GM21381 (cell line): Measurements from ENCODE around the gene SPAG6.

ENCODE experiments used
- ATAC-seq: cut with Tn5 transposase; IDR thresholded peaks from one replicate; pipeline ENCODE4 v1.9.1; 2021; ENCODE audit warnings: mild to moderate bottlenecking, moderate library complexity; ENCODE audit not compliant: unreplicated experiment

Gene SPAG6

DNA sequence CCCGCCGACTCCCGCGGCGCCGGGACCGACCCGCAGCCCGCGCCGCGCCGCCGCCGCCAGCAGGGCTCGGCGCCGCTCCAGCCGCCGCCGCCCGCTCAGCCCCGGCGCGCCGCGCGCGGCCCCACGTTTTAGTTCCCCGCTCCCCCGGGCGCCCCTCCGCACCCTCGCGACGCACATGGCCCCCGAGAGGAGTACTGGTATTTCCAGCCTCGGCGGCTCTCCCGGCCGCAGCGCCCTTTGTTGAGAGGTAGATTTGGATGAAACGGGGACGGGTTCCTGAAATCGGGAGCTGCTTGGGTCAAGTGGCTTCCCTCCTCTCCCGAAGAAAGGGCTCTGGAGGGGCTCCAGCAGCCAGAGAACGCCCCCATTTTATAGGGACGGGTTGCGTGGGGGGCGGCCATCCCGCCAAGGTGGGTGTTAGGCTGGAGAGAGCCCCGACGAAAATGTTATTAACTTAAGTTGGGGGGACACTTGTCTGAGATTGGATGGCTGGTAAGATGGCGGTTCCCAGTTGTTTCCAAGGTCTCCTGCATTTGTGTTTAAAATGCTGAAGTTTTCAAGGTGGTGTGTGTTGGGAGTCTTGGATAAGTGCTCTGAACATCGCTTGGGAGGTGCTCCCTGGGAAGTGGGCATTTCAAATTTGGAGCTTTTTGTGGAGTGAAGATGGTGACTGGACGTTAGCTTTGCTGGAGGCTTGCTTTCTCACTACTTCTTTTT, 23.2 kb upstream of the SPAG6 start:
- no peak for ATAC-seq

DNA sequence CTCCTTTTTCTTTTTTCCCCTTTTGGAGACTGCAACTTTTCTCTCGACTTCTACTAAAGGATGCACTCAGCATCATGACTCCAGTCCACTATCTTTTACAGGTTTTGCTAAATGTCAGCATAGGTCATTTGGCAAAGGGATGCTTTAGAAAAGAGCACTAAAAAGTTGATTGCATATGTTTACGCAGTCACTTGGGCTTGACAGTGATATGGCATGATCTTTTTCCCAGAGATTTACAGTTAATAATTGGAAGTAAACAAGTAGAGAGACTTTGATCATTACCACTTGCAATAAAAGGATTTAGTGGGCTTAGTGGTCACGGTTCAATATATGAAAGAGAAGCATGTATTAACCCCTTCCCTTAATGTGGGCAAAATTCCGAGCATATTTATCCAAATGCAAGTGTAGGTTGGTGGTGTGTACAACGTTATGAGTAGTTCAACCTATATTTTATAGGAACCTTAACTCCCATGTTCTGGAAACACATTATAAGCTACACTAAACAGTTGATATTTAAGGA, 22.6 kb upstream of the SPAG6 start:
- ATAC-seq: no peak

DNA sequence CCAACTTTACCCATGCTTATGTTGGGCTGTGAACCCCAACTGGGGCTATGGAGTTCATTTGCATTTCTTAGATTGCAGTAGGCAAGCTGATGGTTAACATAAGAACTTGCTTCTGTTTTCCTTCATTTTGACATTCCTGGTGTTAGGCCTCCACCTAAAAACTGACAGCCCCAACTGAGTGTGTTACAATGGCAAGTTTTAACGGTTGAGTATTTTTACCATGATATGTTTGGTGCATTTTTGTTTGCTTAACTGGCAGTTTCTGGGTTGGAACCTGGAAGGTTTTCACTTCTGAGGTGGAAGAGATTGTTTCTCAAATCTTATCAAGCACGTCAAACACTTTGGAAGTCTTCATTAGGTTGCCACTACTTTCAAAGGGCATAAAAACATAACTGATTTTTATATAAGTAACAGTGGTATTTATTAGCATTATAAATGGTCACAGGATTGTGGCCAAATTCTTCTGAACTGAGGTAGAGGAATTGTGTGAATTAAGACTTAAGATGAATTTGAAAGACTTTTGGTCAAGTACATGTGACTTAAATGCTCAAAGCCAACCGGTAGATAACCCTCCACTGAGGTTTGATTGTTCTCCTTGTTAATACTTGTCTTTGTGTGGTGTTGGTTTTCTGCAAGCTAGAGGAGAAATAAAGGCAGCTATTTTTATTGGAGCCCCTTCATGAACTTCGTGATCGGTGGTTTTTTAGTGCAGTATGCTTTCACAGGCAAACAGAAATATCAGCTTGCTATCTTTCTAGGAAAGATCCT, 21.6 kb upstream of the SPAG6 start:
- ATAC-seq: no peak

DNA sequence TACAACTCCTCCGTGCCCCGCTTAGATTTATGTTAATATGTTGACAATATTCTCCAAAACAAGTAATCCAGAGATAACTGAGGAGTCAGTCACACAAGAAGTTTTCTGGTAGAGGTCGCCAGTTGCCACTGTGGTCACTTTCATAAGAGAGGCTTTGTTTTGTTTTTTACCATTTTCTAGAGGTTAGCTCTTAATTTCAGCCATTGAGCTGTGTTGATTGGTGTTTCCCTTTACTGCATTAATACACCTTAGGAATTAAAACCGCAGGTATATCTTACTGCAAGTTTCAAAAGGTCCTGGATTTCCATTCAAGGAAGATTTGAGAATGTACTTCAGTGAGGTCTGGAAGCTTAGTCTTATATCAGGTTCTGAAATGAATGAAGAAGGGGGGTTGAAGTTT, 20.9 kb upstream of the SPAG6 start:
- ATAC-seq: no peak

DNA sequence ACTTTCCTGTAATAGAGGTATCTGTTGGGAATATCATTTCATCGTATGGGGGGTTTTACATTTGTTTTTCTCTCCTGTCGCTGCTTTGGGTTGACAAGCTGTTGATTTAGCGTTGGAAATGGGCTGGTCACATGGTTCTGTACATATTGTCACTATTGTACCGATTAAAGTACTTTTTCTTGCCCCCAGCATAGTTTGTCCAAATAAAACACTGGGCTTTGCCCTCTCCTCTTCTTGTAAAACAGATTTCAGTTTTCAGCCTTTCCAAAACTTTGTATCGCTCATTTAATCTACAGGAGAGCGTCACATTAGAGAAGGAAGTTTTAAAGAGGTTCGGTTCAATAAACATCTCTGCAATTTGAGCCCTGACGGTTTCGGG, 20.4 kb upstream of the SPAG6 start:
- no peak for ATAC-seq

DNA sequence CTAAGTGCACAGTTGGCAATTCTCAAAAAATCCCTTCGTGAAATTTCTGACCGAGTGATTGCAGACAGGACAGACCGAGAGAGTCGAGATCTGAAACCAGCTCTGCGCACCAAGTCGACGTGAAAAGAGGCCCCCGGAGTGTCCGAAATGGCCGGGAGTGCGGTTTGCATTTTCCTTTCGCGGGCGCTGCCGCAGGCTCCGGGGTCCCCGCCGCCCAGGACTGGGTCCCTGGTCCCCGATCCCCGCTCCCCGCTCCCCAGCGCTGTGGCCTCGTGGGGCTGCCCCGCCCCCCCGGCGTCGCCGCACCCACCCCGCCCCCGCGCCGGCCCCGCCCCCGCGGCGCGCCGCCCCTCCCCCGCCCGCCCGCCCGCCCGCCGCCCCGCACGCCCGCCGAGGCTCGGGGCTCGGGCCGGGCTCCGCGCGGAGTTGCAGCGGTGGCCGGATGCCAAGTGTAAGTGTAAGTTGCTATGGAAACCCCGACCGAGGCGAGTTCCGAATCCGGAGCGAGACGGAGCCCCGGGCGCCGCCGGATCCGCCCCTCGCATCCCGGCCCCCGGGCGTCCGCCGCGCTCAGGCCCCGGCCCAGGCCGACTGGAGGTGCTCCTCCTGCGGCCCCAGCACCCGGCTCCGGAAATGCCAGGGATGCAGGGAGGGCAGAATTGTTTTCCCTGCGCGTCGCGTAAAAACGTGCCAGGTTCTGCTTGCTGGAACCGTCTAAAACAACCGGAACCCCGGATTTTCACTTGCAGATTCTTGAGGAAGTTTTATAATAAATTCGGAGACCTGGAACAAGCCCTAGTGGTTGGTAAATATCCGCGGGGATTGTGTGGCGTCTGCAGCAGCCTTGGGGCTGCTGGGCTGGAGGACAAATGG, 19.8 kb upstream of the SPAG6 start:
- peak; percentile 41 for ATAC-seq

DNA sequence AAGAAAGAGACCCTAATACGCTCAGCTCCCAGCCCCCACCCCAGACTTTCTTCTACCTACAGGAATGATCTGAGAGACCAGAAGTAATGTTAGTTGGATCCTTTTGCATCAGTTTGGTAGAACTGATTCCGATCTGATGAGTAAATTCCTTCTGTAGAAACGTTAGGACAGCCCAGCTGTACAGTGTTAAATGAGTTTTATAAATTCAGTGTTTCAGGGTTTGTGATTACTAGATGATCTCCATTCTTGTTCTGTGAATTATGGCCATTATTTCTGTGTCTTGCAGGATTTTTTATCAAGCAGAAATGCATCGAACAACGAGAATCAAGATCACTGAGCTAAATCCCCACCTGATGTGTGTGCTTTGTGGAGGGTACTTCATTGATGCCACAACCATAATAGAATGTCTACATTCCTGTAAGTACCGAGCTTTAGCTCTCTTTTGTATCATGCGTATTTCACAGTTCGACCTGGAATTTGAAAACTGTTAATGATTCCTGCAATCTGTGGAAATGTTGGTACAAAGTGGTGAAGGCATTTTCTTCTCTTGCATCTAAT, 19.1 kb upstream of the SPAG6 start:
- no peak for ATAC-seq

DNA sequence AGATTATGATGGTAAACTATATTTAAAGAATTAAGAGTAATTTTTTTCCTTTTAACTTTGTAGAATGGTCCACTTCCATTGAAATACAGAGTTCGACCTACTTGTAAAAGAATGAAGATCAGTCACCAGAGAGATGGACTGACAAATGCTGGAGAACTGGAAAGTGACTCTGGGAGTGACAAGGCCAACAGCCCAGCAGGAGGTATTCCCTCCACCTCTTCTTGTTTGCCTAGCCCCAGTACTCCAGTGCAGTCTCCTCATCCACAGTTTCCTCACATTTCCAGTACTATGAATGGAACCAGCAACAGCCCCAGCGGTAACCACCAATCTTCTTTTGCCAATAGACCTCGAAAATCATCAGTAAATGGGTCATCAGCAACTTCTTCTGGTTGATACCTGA, 16.1 kb upstream of the SPAG6 start:
- ATAC-seq: no peak

DNA sequence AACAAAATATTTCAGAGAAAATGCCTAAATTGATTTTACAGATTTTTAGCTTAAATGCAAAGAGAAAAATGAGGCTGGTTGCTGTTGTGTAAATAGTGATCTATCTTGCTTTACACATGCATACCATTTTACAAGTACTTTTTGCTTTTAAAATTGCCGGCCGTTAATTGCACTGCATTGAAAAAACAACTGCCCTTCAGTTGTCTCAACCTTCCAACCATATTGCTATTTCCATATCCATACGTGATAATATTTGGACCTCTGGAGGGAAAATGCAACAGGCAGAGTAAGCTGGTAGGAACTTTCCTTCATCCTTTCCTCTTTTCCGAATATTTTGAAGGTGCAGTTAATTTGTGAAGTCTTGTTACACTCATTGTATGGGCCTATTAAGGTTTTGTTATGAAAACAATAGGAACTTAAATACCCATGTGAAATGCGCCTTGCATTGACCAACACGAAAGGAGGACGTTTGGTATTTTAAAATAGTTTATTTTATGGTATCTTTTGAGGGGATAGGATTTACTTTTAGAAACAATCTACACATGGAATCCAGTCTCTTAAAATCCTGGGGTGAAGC, 13.1 kb upstream of the SPAG6 start:
- no peak for ATAC-seq

DNA sequence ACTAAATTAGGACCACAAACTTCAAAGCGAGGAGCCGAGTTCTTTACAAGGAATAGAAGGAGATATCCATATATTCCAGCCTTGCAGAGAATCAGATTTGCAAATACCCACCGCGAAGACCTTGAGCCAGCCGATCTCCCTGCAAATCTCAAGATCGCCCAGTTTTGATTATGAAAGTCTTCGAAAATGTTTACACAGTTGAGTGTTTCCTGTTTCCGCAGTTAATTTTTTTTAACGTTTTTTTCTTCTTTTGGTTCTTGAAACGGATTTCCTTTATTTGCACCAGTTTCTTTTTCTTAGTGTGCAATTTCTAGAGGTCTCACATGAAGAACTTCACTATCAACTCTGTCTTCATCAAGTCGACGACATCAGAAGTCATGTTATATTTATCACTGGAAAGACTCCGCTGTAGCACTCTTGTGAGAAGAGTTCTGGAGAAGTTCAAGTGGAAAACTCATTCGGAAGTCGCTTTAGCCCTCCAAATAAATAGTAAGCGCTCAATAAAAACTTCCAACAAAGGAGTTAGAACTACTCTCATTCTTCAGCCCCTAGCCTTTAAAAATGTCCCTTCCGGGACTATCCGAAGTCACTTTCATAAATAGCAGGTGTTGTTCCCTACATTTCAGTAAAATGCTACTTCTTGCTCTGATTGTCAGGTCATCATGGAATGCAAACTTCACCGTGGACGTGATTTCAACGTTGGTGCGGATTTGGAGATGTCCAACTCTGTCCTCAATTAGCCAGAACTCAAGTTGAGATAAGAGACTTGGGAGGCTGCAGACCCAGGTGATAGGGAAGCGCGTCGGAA, 11.9 kb upstream of the SPAG6 start:
- no peak for ATAC-seq

DNA sequence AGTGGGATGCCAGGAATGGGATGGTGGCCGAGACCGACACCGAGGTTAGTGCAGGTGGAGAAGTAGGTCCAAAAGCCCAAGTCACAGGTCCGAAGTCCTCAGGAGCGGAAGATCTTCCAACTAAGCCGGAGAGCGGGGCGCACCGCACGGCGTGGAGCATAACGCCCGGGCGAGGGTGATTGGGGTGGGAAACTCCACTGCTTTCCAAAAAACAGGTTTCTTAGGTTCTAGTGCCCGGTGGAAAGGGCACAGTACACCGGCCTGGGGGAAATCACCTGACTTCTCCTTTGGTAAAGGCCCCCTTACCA, 11.4 kb upstream of the SPAG6 start:
- ATAC-seq: no peak

DNA sequence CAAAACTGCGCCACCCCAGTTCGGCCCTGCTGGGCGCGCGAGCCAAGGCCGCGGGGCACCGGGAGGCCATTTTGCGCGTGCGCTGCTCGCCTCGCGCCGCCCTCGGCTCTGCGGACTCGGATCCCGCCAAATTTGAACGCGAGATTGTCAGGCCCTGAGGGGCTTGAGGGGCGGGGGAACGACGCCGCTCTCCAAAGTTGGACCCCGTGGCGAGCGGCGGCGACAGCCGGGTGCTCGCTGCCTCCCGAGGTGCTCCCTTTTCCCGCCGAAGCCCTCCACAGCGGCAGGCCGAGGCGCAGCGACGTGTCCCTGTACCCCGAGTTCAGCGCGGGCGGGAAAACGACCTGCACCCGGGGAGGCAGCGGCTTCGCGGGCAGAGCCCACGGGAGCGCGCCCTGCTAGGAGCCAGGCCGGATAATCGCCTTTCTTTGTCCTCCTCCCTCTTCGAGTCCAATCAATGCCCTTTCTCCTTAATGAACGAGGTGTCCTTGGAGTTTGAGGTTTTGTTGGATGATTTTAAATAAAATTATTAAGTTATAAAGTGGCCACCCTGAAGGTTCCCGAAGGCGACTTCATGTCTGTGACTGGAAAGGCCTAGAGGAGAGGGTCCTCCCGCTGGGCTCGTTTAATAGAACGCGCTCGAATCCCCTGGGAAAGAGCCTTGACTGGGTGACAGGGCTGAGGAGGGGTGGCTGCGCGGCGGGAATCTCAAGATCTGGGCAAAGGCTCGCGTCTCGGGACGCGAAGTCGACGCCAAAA, 10.7 kb upstream of the SPAG6 start:
- no peak for ATAC-seq

DNA sequence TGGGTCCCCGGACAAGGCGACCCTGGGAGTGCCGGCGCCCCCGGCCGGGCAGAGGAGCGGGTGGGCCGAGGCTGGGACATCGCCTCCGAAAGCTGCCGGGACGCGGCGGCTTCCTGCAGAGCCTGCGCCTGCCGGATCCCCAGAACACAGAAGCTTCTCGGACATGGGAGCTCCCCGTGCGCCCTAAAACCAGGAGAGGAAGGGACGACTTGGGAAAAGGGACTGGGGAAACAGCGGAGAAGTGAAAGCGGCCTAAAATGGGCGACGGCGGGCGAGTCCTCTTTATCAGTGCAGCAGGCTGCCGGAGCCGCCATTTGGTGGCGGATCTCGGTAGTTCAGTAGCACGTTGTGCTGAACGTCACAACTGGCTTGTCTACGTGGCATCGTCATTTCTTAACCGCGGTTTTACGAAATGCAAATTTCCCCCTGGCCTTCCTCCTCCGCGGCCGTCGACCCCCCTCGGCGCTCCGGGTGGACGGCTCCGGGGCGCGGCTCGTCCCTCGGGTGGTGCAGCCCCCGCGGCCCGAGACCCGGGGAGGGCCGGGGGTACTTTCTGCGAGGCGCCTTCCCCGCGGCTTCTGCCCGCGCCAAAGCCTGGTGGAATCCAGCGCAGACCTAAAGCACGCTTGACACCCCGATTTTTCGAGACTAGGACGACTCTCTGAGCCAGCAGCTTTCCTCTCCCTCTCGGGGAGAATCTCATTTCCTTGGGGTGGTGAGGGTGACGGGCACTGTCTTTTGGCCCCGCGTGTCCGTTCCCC, 9.9 kb upstream of the SPAG6 start:
- ATAC-seq: peak; percentile 42

DNA sequence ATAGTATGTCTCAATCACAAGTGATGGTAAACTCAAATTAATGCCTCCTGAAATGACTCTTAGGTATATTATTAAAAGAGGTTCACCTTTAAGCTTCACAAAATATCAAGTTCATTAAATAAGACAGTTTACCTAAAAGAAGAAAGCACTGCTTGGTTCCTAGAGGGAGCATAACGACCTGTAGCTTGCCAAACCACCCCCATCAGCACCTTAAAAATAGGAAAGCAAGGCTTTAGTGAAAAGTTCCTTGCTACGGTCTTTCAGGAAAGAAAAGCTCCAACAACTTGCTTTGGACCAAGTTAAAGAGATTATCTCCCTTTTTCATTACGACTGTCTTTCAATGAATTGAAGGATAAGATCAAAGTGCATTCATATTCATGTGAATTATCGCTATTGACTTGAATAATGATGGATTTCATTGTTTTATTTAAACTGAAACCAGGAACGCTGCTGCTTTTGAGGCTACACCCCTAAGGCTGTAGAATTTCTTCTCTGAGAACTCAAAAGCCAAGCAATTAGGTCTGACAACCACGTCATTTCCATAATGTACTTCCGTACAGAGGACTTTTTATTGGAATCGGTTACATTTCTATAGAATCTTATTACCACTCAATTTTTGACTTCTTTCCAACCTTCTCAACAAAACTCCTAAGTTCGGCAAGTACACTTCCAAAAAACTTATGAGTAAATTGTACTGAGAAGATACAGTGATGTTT, 7.0 kb upstream of the SPAG6 start:
- ATAC-seq: no peak

DNA sequence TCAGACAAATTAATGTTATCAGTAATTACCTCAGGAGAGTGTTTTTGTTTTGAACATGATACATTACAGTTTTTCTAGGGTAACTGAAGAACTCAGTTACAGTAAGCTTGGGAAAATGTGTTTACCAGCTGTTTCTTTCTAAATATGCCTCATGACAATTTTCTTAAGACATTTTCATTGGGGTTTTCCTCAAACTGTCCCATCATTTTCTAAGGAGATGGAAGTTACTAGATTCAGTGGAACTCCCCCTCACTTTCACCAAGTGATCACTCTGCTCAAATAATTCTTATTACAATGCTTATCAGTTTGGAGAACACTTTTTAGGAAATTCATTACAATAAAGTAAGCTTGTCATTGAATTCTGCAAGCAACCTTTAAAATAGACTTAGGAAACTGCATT, 6.4 kb upstream of the SPAG6 start:
- no peak for ATAC-seq

DNA sequence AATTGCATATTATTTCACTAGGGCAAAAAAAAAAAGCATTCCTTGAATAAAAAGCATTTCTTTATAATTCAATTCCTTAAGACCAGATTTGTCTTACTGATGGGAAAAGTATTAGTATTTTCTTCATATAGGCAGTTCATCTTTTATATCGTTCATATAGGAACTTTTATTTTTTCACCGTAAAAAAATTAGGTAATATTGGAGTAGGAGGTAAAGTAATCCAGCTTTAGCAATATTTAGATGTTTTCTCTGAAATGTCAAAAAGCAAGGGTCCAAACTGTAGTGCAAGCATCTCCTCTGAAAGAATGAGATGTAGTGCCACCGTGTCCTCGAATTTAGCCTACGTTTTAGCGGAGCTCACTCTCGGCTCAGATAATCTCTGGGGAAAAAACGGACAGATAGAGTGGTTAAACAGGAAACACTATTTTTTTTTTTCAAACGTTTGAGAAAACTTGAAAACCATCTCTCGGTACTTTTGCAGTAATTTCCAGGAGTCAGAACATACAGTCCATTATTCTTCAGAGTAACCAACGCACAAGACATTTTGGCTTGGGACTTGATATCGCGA, 5.5 kb upstream of the SPAG6 start:
- no peak for ATAC-seq

DNA sequence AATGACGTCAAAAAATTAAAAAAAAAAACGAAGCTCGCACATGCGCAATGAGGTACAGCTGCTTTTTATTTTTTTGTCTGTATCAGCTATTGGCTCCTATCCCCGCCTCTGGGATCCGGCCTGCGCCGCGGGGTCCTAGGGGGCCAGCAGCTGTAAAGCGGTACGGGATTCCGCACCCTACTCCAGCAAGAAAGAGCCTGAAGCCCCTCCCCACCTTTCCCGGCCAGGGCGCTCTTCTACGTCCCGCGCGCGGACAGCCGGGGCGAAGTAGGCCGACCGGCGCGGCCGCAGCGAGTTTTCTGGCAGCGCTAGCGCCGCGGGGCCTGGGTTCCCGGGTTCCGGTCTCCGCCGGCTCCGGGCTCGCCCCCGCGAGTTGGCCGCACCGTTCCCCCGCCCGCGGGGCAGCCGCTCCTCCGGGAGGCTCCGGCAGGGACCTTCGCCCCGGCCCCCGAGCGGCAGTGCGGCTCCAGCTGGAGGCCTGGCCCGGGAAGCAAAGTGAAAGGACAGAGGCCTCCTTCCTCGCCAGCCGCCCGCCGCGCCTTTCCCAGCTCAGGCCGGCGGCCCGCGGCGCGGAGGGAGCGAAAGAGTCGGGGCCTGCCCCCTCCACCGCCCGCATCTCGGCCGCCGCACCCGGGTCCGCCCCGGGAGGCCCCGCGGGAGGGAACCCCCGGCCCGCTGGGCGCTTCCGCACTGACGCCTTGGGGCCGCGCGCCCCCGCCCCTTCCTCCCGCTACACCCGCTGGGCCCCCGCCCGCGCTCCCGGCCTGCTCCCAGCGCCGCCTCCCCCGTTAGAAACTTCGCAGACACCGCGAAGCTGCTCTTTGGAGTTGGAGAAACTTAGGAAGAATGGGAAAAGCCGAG, 4.7 kb upstream of the SPAG6 start:
- ATAC-seq: peak; percentile 48
